ENCODE results near the gene C4B. TPM values are rescaled to one million over a fixed set of nuclear protein-coding genes. Genes with fewer than 3 reads are reported as not detected.
"Not testable (repeated sequence)": the region's sequence is repeated elsewhere in the genome, so short reads cannot be mapped to it uniquely, and the experiment has no call there.

Gene C4B
- total RNA-seq, 4 donors from 2014 or later: 12.4 to 97.5 (median 46.3) TPM

DNA sequence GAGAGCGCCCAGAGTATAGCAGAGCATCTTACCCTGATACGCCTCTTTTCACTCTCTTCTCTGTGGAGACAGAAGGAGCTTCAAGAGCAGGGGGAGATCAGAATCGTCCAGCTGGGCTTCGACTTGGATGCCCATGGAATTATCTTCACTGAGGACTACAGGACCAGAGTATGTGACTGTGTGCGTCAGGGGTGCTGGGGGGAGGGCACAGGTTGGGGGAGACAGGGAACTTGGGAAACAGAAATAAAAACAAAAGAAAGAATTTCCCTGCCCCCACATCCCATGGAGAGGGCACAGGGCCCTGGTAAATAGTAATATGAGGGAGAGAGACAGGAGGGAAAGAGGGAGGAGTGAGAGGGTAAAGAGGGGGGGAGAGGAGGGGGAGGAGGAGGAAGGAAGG is 35.8 kb upstream of the C4B start:
- Histone ChIP-seq H3K9me3 (no peaks in the 10 kb centered on the region), H3K36me3 (no peaks in the 10 kb centered on the region), H3K4me1 (no peaks in the 10 kb centered on the region), H3K27ac (no peak overlapping the region), H3K27me3 (no peaks in the 10 kb centered on the region), H3K4me3 (no peak overlapping the region)
- no peak for TF ChIP-seq POLR2A (IDR thresholded peaks at IDR 0.05)
- TF ChIP-seq, protein P1, sequence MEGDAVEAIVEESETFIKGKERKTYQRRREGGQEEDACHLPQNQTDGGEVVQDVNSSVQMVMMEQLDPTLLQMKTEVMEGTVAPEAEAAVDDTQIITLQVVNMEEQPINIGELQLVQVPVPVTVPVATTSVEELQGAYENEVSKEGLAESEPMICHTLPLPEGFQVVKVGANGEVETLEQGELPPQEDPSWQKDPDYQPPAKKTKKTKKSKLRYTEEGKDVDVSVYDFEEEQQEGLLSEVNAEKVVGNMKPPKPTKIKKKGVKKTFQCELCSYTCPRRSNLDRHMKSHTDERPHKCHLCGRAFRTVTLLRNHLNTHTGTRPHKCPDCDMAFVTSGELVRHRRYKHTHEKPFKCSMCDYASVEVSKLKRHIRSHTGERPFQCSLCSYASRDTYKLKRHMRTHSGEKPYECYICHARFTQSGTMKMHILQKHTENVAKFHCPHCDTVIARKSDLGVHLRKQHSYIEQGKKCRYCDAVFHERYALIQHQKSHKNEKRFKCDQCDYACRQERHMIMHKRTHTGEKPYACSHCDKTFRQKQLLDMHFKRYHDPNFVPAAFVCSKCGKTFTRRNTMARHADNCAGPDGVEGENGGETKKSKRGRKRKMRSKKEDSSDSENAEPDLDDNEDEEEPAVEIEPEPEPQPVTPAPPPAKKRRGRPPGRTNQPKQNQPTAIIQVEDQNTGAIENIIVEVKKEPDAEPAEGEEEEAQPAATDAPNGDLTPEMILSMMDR (IDR thresholded peaks at IDR 0.05): no peak
- DNase-seq: no peak
- intact Hi-C loops (cut with DNase I; ENCODE audit: low total_unique reads): no loop called here

DNA sequence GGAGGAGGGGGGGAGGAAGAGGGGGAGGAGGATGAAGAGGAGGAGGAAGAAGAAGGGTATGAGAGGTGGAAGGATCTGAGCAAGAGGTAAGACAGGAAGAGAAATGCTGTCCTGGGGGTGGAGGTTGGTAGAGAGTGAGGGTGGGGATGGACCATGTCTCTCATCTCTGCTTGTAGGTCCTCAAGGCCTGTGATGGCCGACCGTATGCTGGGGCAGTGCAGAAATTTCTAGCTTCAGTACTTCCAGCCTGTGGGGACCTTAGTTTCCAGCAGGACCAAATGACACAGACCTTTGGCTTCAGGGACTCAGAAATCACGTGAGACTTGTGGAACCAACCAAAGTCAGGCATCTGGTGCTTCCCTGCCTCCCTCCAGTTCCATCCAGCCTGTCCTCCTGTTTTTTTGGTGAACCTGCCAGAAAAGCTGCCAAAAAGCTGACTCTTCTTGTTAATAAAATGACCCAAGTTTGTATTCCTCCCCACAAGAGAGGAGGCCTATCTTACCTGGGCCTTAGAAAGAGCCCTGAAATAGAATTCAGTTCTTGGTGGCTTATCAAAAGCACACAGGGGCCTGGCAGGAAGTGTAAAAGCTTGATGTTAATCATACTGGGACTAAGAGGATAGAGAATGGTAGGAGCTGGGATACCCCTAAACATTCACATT is 35.2 kb upstream of the C4B start:
- no peak for DNase-seq
- intact Hi-C loops (cut with DNase I; ENCODE audit: low total_unique reads): no loop called here
- H3K4me1 ChIP-seq: no peaks in the 10 kb centered on the region
- H3K27me3 ChIP-seq: no peaks in the 10 kb centered on the region
- no peaks in the 10 kb centered on the region for H3K36me3 ChIP-seq
- no peak for TF ChIP-seq POLR2A (IDR thresholded peaks at IDR 0.05)
- TF ChIP-seq, protein P1 (IDR thresholded peaks at IDR 0.05): no peak
- H3K9me3 ChIP-seq: no peaks in the 10 kb centered on the region
- H3K4me3 ChIP-seq: no peak overlapping the region
- no peak overlapping the region for H3K27ac ChIP-seq

DNA sequence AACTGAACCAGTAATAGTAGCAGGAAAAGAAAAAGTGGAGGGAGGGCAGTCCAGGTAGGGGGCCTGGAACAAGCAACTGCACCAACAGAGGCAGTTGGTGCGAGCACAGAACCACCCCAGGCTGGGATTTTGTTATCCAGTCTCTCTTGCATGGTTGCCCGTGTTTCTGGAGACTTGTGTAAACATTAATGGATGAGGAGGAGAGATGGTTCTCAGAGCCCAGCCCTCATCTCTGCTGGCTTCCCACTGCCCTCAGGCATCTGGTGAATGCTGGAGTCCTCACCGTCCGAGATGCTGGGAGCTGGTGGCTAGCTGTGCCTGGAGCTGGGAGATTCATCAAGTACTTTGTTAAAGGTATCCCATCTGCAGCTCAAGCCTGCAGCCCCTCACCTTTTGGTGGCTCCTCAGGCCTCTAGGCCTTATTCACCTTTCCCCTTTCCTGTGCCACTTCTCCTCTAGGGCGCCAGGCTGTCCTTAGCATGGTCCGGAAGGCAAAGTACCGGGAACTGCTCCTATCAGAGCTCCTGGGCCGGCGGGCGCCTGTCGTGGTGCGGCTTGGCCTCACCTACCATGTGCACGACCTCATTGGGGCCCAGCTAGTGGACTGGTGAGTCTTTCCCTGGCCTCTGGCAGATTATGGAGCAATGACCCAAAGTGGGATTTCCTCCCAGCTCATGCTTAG is 34.3 kb upstream of the C4B start:
- DNase-seq; intact Hi-C loops (cut with DNase I; ENCODE audit: low total_unique reads); H3K4me1 ChIP-seq; H3K36me3 ChIP-seq; H3K9me3 ChIP-seq; H3K4me3 ChIP-seq; H3K27me3 ChIP-seq; H3K27ac ChIP-seq: not testable (repeated sequence)

DNA sequence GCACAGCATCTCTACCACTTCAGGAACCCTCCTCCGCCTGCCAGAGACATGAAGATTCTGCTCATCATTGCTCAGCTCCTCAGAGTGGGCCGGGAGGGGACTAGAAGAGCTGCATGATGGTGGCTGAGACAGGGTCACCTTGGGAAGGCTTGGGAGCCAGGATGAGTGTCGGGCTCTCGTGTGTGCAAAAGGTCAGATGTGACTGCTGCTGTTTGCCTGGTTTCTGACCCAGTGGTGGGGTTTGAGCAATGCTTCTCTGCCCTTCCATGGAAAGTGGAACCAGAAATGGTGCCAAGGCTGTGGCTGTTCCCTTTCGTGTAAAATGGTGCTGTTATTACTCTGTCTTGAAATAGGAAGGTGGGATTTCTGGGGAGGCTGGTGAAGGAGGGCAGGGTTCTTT is 33.6 kb upstream of the C4B start:
- H3K36me3 ChIP-seq; H3K27me3 ChIP-seq; H3K4me3 ChIP-seq; H3K9me3 ChIP-seq; DNase-seq; H3K27ac ChIP-seq; intact Hi-C loops (cut with DNase I; ENCODE audit: low total_unique reads); H3K4me1 ChIP-seq: not testable (repeated sequence)

DNA sequence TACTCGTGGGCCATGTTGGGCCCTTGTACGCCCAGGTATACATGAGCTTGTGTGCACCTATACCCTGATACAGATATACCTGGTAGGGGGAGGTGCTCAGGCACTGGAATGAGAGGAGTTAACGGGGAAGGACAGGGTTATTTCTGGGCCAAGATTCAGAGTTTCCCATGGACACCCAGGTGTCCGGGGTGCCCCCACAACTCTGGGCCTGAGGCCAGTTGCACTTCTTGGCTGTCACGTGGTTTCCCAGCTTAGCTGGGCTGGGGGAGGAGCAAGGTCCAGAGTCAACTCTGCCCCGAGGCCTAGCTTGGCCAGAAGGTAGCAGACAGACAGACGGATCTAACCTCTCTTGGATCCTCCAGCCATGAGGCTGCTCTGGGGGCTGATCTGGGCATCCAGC is 32.9 kb upstream of the C4B start, which contains the start of gene C4A:
C4A (plus strand) TSS at position 314 of the 400 bp plus-strand sequence; CDS start at position 365, 51 bp downstream.
- H3K9me3 ChIP-seq; H3K27me3 ChIP-seq; intact Hi-C loops (cut with DNase I; ENCODE audit: low total_unique reads); H3K4me3 ChIP-seq; H3K27ac ChIP-seq; H3K36me3 ChIP-seq; H3K4me1 ChIP-seq; DNase-seq: not testable (repeated sequence)

DNA sequence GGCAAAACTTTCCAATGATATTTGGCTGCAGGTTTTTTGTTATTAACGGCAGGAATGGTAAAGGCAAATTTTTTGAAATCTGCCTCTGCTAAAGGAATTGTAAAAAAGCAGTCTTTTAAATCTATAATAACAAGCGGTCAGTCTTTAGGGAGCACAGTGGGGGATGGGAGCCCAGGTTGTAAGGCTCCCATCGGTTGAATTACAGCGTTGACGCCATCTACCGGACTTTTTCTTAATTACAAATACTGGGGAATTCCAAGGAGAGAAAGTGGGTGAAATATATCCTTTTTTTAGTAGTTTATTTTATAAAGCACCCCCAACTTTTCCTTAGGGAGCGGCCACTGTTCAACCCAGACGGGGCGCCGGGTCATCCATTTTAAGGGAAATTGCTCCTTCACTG is 25.2 kb upstream of the C4B start:
- H3K36me3 ChIP-seq; H3K27ac ChIP-seq; H3K9me3 ChIP-seq; H3K27me3 ChIP-seq; DNase-seq; H3K4me1 ChIP-seq; intact Hi-C loops (cut with DNase I; ENCODE audit: low total_unique reads); H3K4me3 ChIP-seq: not testable (repeated sequence)

DNA sequence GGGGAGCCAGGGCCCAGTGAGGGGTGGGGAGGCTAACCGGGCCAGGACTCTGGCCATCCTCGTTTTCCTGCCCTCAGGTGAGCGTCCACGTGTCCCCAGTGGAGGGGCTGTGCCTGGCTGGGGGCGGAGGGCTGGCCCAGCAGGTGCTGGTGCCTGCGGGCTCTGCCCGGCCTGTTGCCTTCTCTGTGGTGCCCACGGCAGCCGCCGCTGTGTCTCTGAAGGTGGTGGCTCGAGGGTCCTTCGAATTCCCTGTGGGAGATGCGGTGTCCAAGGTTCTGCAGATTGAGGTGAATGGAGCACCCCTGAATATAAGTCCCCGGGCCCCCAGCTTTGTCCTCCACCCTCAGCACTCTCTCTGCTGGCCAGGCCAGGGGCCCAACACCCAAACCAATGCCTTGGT is 20.2 kb upstream of the C4B start:
- H3K4me3 ChIP-seq; DNase-seq; H3K4me1 ChIP-seq; H3K36me3 ChIP-seq; H3K27ac ChIP-seq; intact Hi-C loops (cut with DNase I; ENCODE audit: low total_unique reads); H3K9me3 ChIP-seq; H3K27me3 ChIP-seq: not testable (repeated sequence)

DNA sequence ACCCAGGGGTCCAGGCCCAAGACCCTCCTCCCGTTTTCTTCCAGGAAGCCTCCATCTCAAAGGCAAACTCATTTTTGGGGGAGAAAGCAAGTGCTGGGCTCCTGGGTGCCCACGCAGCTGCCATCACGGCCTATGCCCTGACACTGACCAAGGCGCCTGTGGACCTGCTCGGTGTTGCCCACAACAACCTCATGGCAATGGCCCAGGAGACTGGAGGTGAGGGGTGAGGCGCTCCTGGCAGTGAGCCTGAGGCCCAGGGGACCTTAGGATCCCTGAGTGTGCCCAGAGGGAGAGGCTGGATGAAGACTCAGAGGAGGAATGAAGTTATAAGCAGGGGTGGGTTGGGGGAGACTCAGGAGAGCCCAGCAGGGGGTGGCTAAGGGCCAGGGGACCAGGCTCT is 18.2 kb upstream of the C4B start:
- DNase-seq; H3K4me1 ChIP-seq; H3K27ac ChIP-seq; H3K27me3 ChIP-seq; H3K9me3 ChIP-seq; H3K36me3 ChIP-seq; H3K4me3 ChIP-seq; intact Hi-C loops (cut with DNase I; ENCODE audit: low total_unique reads): not testable (repeated sequence)

DNA sequence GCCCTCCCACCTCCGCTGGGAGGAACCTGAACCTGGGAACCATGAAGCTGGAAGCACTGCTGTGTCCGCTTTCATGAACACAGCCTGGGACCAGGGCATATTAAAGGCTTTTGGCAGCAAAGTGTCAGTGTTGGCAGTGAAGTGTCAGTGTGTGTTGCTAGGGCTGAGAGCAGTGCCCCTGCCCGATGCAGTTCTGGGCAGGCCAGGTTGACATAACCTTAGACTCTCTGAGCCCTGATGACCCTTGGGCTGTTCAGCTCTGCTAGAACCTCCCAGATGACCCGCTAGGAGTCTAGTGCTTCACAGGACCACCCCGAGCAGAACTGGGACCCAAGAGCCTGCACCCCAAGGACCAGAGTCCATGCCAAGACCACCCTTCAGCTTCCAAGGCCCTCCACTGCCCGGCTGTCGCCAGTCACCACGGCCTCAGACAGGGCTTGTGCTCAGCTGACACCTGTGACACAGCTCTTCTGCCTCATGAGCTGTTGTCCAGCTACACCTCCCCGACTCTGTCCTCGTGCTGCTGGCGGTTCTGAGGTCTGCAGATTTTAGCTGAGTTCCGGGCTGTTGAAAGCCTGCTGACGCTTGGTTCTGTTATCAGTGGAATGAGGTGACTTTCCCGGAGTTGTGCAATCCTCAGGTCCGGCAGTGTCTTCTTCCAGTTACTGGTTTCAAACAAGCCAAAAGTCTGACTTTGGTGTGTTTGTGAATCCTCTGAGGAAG is 11.9 kb upstream of the C4B start:
- DNase-seq; H3K9me3 ChIP-seq; H3K27ac ChIP-seq; H3K4me3 ChIP-seq; H3K27me3 ChIP-seq; H3K4me1 ChIP-seq; intact Hi-C loops (cut with DNase I; ENCODE audit: low total_unique reads); H3K36me3 ChIP-seq: not testable (repeated sequence)

DNA sequence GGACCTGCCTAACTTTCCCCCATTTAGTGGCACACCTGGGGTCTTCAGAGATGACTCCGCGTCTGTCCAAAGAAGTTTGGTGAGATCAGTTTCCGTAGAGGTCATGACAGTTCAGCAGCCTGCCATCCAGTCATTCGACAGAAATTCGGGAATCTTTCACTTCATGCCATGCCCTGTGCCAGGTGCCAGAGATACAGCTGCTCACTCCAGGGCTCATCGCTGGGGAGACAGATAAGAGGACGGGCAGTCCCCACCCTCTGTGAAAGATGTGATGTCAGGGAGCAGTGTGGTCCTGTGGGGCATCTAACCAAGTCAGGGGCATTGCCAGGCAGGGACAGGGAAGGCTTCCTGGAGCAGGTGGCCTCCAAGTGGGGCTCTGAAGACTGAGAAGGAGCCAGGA is 11.3 kb upstream of the C4B start:
- DNase-seq; H3K27ac ChIP-seq; H3K27me3 ChIP-seq; H3K9me3 ChIP-seq; H3K4me1 ChIP-seq; H3K36me3 ChIP-seq; intact Hi-C loops (cut with DNase I; ENCODE audit: low total_unique reads); H3K4me3 ChIP-seq: not testable (repeated sequence)

DNA sequence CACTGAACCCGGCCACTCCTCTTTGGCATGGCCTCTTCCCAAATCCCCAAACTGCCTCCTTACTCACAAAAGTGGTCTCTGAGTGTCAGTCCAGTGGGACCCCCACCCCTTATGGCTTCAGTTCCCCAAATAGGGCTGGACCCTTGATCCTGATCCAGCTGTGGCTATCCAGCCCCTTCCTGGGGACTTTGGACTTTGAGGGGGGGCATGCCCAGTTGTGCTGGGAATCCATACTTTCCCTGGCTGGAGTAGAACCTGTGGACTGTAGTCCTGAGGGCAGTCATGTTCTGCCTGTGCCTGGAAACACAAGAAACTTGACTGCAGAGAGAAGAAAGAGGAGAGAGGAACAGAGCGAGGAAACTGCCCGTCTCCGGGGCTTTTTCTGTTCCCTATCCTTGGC is 10.2 kb upstream of the C4B start:
- H3K27ac ChIP-seq; H3K4me1 ChIP-seq; DNase-seq; H3K36me3 ChIP-seq; H3K9me3 ChIP-seq; H3K4me3 ChIP-seq; H3K27me3 ChIP-seq; intact Hi-C loops (cut with DNase I; ENCODE audit: low total_unique reads): not testable (repeated sequence)
